Measurements from ENCODE around the gene SRMS. TPM values are rescaled to one million over a fixed set of nuclear protein-coding genes. Genes with fewer than 3 reads are reported as not detected.
"Not testable (repeated sequence)": the region's sequence is repeated elsewhere in the genome, so short reads cannot be mapped to it uniquely, and the experiment has no call there.

SRMS gene
- total RNA-seq, 2 experiments from 2014 or later, result not detected

GRCh38 chr20:63574156-63574828 is 26.7 kb upstream of the SRMS start, which contains the start of gene HELZ2:
Gene HELZ2 (minus strand): TSS chr20:63574239. CDS start chr20:63572385, 1,854 bp downstream.
- Mint-ChIP-seq H3K27me3 (peaks cover 19% of the 10 kb centered on the region), H3K36me3 (peaks cover 1% of the 10 kb centered on the region), H3K4me1 (no peaks in the 10 kb centered on the region), H3K9me3 (no peaks in the 10 kb centered on the region), H3K4me3 (peak within 1 kb of the TSS; percentile 91), H3K27ac (peak within 1 kb of the TSS; percentile 95)
- POLR2A ChIA-PET, result interaction anchor here (0.6 to 3.1 kb wide), 13 partner anchors 9 to 302 kb away, joined by 3 to 14 read pairs (median 3); partner anchors contain the start of genes ARFGAP1, GMEB2, PPDPF and PTK6
- DNase-seq (peak; percentile 77), ATAC-seq (ENCODE audit: low read depth) (peak; percentile 88)

GRCh38 chr20:63573647-63574131 is 26.1 kb upstream of the SRMS start:
- H3K9me3 Mint-ChIP-seq, result no peaks in the 10 kb centered on the region
- ATAC-seq (ENCODE audit: low read depth) (peak; percentile 30), DNase-seq (peak; percentile 47)
- peaks cover 2% of the 10 kb centered on the region for H3K4me1 Mint-ChIP-seq
- H3K4me3 Mint-ChIP-seq, result peak overlapping the region; percentile 91
- peaks cover 16% of the 10 kb centered on the region for H3K27me3 Mint-ChIP-seq
- peak overlapping the region; percentile 95 for H3K27ac Mint-ChIP-seq
- POLR2A ChIA-PET, result interaction anchor here (0.6 to 3.1 kb wide), 13 partner anchors 8 to 301 kb away, joined by 3 to 14 read pairs (median 3); partner anchors contain the start of genes ARFGAP1, GMEB2, PPDPF and PTK6
- H3K36me3 Mint-ChIP-seq, result peaks cover 1% of the 10 kb centered on the region

DNA sequence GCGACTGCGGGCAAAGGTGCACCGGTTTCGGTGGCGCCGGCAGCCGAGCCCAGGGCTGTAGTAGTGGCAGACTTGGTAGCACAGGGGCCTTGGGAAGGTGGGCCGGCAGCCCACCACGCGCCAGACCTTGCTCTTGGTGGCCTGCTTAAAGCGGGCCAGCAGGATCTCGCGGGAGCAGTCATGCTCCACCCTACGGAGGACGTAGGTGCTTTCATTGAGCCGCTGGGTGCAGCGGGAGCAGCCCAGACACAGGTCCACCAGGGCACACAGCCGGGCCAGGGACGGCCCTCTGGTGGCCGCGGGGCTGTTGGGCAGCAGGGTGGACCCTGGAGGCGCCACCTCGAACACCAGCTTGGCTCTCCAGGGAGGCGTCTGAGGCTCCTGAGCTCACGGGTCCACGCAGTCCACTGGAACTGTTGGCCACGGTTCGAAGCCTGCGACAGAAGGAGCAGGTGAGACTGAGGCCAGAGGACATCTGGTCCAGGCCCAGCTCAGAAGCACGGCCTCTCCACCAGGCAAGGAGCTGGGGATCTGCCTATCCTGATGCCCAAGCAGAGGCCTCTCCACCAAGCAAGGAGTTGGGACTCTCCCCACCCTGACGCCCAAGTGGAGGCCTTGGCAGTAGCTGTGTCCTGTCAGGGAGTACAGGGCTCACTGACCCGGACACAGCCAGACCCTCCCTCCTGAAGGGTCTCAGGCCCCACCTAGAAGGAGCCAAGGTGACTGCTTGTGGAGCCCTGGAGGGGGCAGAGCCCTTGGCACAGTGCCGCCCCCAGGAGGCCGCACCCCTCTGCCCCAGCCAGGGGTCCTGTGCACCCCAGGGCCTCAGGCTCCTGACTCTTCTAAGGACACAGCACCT is 25.5 kb upstream of the SRMS start:
- H3K4me1 Mint-ChIP-seq, result peaks cover 4% of the 10 kb centered on the region
- H3K36me3 Mint-ChIP-seq, result peaks cover 3% of the 10 kb centered on the region
- peaks cover 14% of the 10 kb centered on the region for H3K27me3 Mint-ChIP-seq
- ATAC-seq (ENCODE audit: low read depth) (peak; percentile 16), DNase-seq (peak; percentile 45)
- H3K27ac Mint-ChIP-seq, result peak overlapping the region; percentile 95
- POLR2A ChIA-PET, result interaction anchor here (0.6 to 3.1 kb wide), 8 partner anchors 10 to 85 kb away, joined by 3 to 14 read pairs (median 6); partner anchors contain the start of genes PPDPF and RTEL1
- peak overlapping the region; percentile 91 for H3K4me3 Mint-ChIP-seq
- no peaks in the 10 kb centered on the region for H3K9me3 Mint-ChIP-seq

- Mint-ChIP-seq H3K9me3 (no peaks in the 10 kb centered on the region), H3K27me3 (peaks cover 11% of the 10 kb centered on the region), H3K36me3 (peaks cover 5% of the 10 kb centered on the region), H3K4me1 (peaks cover 12% of the 10 kb centered on the region), H3K27ac (no peak overlapping the region), H3K4me3 (no peak overlapping the region)
- ATAC-seq (ENCODE audit: low read depth) (no peak), DNase-seq (no peak)
- POLR2A ChIA-PET, result interaction anchor here (0.6 to 3.1 kb wide), 3 partner anchors 20 to 69 kb away, joined by 4 to 10 read pairs (median 9); no protein-coding TSS in a partner anchor
These were observed 24.7 kb upstream of the SRMS start for GRCh38 chr20:63572071-63572787.

- POLR2A ChIA-PET, result interaction anchor here (1.0 kb wide), 1 partner anchor 50 kb away, joined by 3 read pairs; no protein-coding TSS in a partner anchor
- H3K9me3 Mint-ChIP-seq; H3K36me3 Mint-ChIP-seq; H3K27me3 Mint-ChIP-seq; ATAC-seq (ENCODE audit: low read depth); H3K4me3 Mint-ChIP-seq; H3K27ac Mint-ChIP-seq; DNase-seq: not testable (repeated sequence)
- H3K4me1 Mint-ChIP-seq, result peaks cover 13% of the 10 kb centered on the region
These were observed 23.5 kb upstream of the SRMS start for GRCh38 chr20:63571087-63571478.

DNA sequence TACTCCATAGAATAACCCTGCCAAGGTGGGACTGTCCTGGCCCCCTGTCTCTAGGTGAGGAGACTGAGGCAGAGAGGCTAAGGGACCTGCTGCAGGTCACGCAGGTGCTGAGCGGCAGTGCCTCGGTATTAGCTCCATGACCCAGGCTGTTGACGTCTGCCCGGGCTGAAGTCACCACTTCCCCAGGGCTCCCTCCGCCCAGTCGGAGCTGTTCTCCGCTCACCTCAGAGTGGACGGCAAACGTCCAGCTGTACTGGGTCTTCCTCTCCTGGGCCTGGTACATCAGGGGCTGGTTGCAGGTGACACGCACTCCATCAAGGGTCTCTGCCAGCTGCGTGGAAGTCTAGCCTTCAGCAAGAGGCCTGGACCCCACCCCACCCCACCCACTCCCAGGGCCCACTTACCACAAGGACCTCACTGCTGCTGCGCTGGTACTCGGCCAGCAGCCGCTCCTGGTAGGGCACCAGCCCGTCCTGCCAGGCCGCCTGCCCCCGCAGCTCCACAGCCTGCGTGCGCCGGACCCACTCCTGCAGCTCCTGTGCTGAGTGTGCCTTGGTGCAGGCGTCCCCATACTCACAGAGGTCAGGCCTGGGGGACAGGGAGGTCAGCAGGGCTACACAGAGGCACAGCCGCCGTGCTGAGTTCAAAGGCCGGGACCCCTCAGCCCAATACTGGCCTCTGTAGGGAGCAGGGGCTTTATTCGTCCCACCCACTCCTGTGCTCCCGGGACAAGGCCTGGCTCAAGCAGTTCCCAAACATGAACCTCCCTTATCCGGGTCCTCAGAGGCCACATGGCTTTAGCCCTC is 22.9 kb upstream of the SRMS start:
- no peak overlapping the region for H3K4me3 Mint-ChIP-seq

GRCh38 chr20:63568986-63569949 is 21.7 kb upstream of the SRMS start:
- ATAC-seq (ENCODE audit: low read depth) (no peak), DNase-seq (no peak)
- Mint-ChIP-seq H3K9me3 (no peaks in the 10 kb centered on the region), H3K4me1 (peaks cover 13% of the 10 kb centered on the region), H3K4me3 (peak overlapping the region; percentile 44), H3K27me3 (no peaks in the 10 kb centered on the region), H3K36me3 (peaks cover 8% of the 10 kb centered on the region), H3K27ac (peak overlapping the region; percentile 58)
- POLR2A ChIA-PET, result interaction anchor here (1.0 to 5.2 kb wide), 6 partner anchors 9 to 58 kb away, joined by 3 to 31 read pairs (median 5); partner anchors contain the start of genes FNDC11, GMEB2, PPDPF and PTK6

More for the DNA sequence above, 22.9 kb upstream of the SRMS start:
- peak; percentile 38 for DNase-seq
- Mint-ChIP-seq H3K4me1 (peaks cover 13% of the 10 kb centered on the region), H3K9me3 (no peaks in the 10 kb centered on the region), H3K36me3 (peaks cover 7% of the 10 kb centered on the region), H3K27me3 (peaks cover under 1% of the 10 kb centered on the region), H3K27ac (no peak overlapping the region)
- POLR2A ChIA-PET, result interaction anchor here (1.0 kb wide), 1 partner anchor 49 kb away, joined by 3 read pairs; no protein-coding TSS in a partner anchor
- no peak for ATAC-seq (ENCODE audit: low read depth)

- Mint-ChIP-seq H3K4me1 (peaks cover 13% of the 10 kb centered on the region), H3K9me3 (no peaks in the 10 kb centered on the region), H3K36me3 (peaks cover 7% of the 10 kb centered on the region), H3K27ac (peak overlapping the region; percentile 78), H3K27me3 (no peaks in the 10 kb centered on the region), H3K4me3 (peak overlapping the region; percentile 64)
- ATAC-seq (ENCODE audit: low read depth) (peak; percentile 18), DNase-seq (no peak)
- POLR2A ChIA-PET, result interaction anchor here (1.0 to 5.2 kb wide), 8 partner anchors 10 to 90 kb away, joined by 3 to 31 read pairs (median 5); partner anchors contain the start of genes FNDC11, GMEB2, PPDPF and PTK6
These were observed 20.8 kb upstream of the SRMS start for GRCh38 chr20:63568170-63568981.

- POLR2A ChIA-PET, result interaction anchor here (1.0 to 5.2 kb wide), 11 partner anchors 11 to 140 kb away, joined by 3 to 31 read pairs (median 5); partner anchors contain the start of genes ARFRP1, FNDC11, GMEB2 and PPDPF
- Mint-ChIP-seq H3K9me3 (no peaks in the 10 kb centered on the region), H3K4me3 (peak overlapping the region; percentile 64), H3K36me3 (peaks cover 7% of the 10 kb centered on the region), H3K4me1 (peaks cover 13% of the 10 kb centered on the region), H3K27ac (peak overlapping the region; percentile 78), H3K27me3 (no peaks in the 10 kb centered on the region)
- DNase-seq (peak; percentile 74), ATAC-seq (ENCODE audit: low read depth) (peak; percentile 65)
These were observed 20.0 kb upstream of the SRMS start for GRCh38 chr20:63567386-63568169.

GRCh38 chr20:63567136-63567385 is 19.5 kb upstream of the SRMS start:
- no peaks in the 10 kb centered on the region for H3K9me3 Mint-ChIP-seq
- H3K27me3 Mint-ChIP-seq, result no peaks in the 10 kb centered on the region
- ATAC-seq (ENCODE audit: low read depth) (no peak), DNase-seq (no peak)
- no peak overlapping the region for H3K4me3 Mint-ChIP-seq
- H3K4me1 Mint-ChIP-seq, result peaks cover 13% of the 10 kb centered on the region
- peaks cover 7% of the 10 kb centered on the region for H3K36me3 Mint-ChIP-seq
- POLR2A ChIA-PET, result interaction anchor here (1.0 to 5.2 kb wide), 6 partner anchors 11 to 141 kb away, joined by 3 to 31 read pairs (median 4); partner anchors contain the start of genes ARFRP1, FNDC11, RTEL1 and ZGPAT
- peak overlapping the region; percentile 38 for H3K27ac Mint-ChIP-seq

Data from activated naive CD8-positive, alpha-beta T cell treated with anti-CD3 and anti-CD28 coated beads, Interleukin-2, amount 10 ng/mL, durations not matched to agents 7 days and 5 days (primary cell).